ENCODE data around the gene DCBLD1. TPM values are rescaled to one million over a fixed set of nuclear protein-coding genes. Genes with fewer than 3 reads are reported as not detected.

Gene DCBLD1
- total RNA-seq, 1 donor from 2014 or later, result 28.2 TPM

DNA sequence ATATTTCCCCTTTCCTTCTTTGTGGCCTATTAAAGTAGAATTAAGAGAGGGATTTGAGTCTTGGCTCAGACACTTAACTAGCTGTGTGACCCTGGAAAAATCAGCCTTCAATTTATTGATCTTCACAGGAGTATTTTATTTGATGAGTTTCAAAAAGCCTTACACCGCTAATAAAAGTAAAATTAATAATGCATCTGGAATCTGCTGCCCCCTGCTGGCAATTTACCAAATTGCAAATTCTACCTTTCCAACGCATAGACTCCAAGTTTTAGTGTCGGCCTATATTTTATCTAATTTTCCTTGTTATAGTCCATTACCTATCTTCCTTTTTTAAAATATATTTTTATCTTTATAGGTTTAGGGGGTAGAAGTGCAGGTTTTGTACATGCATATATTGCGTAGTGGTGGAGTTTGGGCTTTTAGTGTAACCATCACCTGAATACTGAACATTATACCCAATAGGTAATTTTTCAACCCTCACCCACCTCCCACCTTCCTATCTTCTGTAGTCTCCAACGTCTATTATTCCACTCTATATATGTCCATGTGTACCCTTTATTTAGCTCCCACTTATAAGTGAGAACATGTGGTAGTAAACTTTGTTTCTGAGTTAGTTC is 73.5 kb downstream of the DCBLD1 start:
- peak; percentile 42 for DNase-seq (ENCODE audit: low spot score)

DNA sequence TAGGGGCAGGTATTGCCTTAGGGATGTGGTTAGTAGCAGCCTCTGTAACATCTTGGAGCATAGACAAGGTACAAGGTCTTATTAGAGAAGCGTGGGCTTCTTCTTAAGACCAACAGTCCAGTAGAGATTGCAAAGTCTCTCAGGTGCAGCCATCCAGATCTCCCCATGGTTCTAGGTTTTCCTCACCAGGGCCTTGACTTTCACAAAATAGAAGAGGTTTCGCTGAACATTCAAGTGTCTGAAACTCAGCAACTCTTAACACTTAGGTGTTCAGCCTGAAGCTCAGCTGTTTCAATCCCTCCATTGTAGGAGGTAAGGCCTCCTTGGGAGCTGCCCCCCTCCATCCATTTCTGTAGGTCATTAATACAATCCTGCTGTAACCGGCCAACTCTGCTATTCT is 75.5 kb downstream of the DCBLD1 start:
- DNase-seq (ENCODE audit: low spot score), result no peak

- DNase-seq (ENCODE audit: low spot score), result no peak
Observed at GRCh38 chr6:117558818-117559217, 76.3 kb downstream of the DCBLD1 start.

- DNase-seq (ENCODE audit: low spot score), result no peak
Observed at GRCh38 chr6:117559299-117559698, 76.8 kb downstream of the DCBLD1 start.

DNA sequence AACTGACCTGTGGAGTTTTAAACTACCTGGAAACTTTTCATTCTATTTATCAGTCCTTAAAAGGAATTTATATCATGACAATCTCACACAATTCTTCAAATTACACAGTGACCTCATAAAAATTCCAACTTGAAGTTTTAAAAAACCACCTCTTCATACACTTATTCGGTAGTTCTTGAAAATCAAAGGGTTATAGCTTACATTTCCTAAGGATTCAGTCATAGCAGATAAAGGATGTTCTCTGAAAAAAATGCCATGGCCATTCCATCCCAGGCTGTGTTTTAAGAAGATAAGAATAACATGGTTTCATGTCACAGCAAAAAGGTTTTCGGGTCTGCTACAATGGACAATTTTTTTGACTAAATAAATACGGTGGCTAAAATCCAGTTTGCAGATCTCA is 78.7 kb downstream of the DCBLD1 start:
- DNase-seq (ENCODE audit: low spot score), result no peak

- no peak for DNase-seq (ENCODE audit: low spot score)
Observed at GRCh38 chr6:117564681-117565080, 82.2 kb downstream of the DCBLD1 start.

- DNase-seq (ENCODE audit: low spot score), result no peak
Observed at GRCh38 chr6:117568247-117568646, 85.8 kb downstream of the DCBLD1 start.

- DNase-seq (ENCODE audit: low spot score), result no peak
Observed at GRCh38 chr6:117568831-117569410, 86.4 kb downstream of the DCBLD1 start.

DNA sequence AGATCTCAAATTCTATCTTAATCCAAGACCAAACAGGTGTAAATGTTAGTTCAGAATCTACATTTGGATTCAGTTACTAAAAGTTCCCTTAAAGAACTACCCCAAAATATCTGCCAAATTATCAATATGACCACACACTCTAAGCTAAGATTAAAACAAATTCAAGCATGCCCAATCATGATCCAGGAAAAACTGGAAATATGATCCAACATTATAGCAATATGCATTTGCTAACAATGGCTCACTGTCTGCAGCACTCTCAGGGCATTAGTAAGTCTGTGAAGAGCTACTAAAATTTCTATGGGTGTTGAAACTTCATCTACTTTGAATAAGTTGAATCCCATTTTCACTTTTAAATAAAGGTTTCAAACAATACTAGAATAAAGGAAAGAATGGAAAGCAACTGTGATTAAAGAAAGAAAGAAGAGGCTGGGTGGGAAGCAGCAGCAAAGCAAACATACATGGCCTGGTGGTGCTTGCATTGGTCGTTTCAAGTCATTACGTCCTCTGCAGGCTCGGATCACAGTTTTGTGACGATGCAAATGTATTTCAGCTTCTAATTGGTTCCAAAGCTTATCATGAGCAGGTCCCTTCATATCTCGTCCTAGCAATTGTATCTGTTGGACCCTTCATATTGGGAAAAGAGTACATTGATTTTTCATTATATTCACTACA is 90.7 kb downstream of the DCBLD1 start:
- DNase-seq (ENCODE audit: low spot score), result no peak

GRCh38 chr6:117574198-117574597 is 91.7 kb downstream of the DCBLD1 start:
- no peak for DNase-seq (ENCODE audit: low spot score)

- DNase-seq (ENCODE audit: low spot score), result no peak
Observed at GRCh38 chr6:117585647-117586046, 103.2 kb downstream of the DCBLD1 start.

DNA sequence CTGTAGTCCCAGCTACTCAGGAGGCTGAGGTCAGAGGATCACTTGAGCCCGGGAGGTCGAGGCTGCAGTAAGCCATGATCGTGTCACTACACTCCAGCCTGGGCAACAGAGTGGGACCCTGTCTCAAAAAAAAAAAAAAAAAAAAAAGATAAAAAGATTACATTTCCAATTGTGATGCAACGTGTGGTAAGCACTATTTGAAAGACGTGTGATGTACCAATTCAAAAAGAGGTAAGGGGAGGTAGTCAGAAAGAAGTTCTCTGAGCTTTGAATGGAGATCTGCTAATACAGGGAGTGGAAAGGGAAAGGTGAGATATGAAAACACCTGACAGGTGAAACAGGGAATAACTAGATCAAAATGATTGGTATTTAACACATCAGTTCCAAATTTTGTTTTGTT is 108.0 kb downstream of the DCBLD1 start:
- DNase-seq (ENCODE audit: low spot score), result no peak

DNA sequence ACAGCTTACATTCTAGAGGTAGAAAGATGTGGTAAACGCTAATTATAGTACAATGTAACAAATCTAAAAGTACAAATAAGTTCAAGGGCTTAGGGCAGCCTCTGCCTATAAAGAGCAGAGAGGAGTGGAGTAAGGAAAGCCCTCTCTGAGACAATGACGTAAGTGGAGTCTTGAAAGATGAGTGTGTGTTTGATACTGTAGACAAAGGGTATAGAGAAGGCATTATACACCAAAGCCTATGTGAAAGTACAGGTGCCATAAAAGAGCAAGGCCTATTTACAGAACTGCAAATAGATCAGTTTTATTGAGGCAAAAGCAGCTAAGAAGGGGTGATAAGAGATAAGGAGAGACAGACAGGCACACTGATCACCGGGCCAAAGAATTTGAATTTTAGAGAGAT is 108.9 kb downstream of the DCBLD1 start:
- no peak for DNase-seq (ENCODE audit: low spot score)

DNA sequence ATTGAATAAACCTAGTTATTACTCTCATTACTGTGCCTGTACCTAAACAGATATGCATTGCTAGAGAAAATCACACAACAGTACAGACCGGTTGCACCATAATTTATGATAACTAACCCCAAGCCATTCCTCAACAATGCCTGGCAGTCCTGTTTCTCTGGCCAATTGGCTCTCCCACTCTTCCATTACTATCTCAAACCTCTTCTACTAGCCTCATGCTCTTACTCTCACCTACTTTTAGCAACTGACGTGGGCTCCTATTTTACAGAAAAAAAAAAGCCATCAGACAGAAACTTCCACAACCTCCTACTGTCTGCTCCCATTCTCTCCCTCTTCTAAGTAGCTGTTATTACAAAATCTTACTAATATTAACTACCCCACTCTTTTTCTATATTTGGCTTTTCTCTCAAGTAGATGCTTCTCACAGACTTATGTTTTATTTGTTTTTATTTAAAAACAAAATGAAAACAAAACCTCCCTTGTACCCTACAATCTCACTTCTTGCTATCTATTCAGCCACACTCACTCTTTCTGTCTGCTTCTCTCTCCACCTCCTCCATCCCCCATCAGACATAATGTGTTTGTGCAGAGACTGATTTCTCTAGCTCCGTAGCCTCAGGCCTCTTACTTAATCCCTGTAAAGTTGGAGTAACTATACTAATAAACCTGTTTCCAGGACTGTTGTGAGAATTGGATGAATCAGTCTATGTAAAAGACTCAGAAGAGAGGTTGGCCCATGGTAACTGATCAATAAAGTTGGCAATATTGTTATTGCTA is 110.7 kb downstream of the DCBLD1 start:
- no peak for DNase-seq (ENCODE audit: low spot score)

- no peak for DNase-seq (ENCODE audit: low spot score)
Observed at GRCh38 chr6:117595099-117595923, 112.8 kb downstream of the DCBLD1 start.

- no peak for DNase-seq (ENCODE audit: low spot score)
Observed at GRCh38 chr6:117597755-117598154, 115.3 kb downstream of the DCBLD1 start.

Other genes with a start within 250 kb of the DCBLD1 start
- gene VGLL2, start 217.1 kb upstream of the DCBLD1 start, total RNA-seq (ENCODE audit: insufficient read depth, low replicate concordance), result not detected
- 12.0 TPM for gene ROS1, start 56.7 kb upstream of the DCBLD1 start, total RNA-seq (ENCODE audit: insufficient read depth, low replicate concordance)
- gene GOPC, start 119.8 kb downstream of the DCBLD1 start, total RNA-seq (ENCODE audit: insufficient read depth, low replicate concordance), result 50.3 TPM
- gene NUS1, start 192.8 kb downstream of the DCBLD1 start, total RNA-seq (ENCODE audit: insufficient read depth, low replicate concordance), result 17.3 TPM